GM12864 (cell line): ENCODE measurements around the gene TMTC2.

Source experiments
- DNase-seq: peaks from one replicate; pipeline ENCODE4 v3.0.0-alpha.2; 2011; ENCODE audit warnings: low read depth
- H3K4me3 ChIP-seq: 2 replicates; pipeline ENCODE4 v1.5.1; 2011; ENCODE audit warnings: mild to moderate bottlenecking, low read depth, low read length, control low read depth
- TF ChIP-seq, protein P1 (sequence below): IDR thresholded peaks from 2 replicates; pipeline ENCODE4 v1.5.1; 2011; ENCODE audit warnings: low read depth, mild to moderate bottlenecking, moderate library complexity, low read length, control low read depth, inconsistent platforms; ENCODE audit errors: missing control alignments

The TMTC2 gene

DNA sequence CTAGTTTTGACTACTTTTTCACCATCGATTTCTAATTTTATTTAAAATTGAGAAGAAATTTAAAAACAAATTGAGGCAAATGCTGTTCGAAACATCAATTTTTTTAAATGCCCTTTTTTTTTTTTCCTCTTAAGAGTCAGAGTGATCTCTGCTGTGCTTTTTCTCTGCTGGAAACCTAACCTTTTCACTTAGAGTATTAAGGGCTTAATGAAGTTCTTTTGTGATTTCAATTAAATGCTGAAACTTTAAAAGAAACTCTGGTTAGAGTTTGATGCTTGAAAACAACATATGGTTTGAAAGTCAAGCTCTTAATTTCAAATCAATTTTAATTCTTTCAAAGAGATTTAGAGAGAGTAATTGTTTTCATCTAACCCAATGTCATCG lies 171.8 kb downstream of the TMTC2 start:
- DNase-seq: no peak
- TF ChIP-seq, protein P1, sequence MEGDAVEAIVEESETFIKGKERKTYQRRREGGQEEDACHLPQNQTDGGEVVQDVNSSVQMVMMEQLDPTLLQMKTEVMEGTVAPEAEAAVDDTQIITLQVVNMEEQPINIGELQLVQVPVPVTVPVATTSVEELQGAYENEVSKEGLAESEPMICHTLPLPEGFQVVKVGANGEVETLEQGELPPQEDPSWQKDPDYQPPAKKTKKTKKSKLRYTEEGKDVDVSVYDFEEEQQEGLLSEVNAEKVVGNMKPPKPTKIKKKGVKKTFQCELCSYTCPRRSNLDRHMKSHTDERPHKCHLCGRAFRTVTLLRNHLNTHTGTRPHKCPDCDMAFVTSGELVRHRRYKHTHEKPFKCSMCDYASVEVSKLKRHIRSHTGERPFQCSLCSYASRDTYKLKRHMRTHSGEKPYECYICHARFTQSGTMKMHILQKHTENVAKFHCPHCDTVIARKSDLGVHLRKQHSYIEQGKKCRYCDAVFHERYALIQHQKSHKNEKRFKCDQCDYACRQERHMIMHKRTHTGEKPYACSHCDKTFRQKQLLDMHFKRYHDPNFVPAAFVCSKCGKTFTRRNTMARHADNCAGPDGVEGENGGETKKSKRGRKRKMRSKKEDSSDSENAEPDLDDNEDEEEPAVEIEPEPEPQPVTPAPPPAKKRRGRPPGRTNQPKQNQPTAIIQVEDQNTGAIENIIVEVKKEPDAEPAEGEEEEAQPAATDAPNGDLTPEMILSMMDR: no peak
- H3K4me3 ChIP-seq: no peak overlapping the region

- H3K4me3 ChIP-seq: no peak overlapping the region
- no peak for DNase-seq
- TF ChIP-seq, protein P1: no peak
Observed at GRCh38 chr12:82862069-82862841, 175.5 kb downstream of the TMTC2 start.

GRCh38 chr12:82862876-82863649 lies 176.4 kb downstream of the TMTC2 start:
- H3K4me3 ChIP-seq: no peak overlapping the region
- no peak for DNase-seq
- TF ChIP-seq, protein P1: no peak

DNA sequence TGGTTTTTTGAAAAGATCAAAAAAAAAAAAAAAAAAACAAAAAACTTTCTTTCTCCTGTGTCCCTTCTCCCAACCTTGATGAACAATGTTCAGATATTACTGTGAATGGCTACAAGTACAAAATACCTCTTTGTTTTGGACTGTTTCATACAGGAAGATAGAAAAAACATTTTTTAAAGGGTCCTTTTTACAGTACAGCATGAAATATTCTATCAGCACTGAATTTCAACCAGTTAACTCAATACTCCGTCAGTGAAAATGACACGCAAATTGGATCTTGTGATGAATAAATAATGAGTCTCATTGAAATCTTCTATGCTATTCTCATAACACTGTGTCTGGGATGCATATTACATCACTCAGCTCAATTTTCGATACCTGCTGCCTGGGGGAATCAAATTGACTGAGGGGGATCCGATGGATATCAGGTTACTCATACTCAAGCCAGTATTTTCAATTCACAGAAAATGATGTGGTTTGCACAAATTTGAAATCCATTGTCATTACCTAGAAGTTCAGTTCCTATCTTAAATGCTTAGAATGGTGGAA lies 179.6 kb downstream of the TMTC2 start:
- no peak for DNase-seq
- TF ChIP-seq, protein P1: no peak
- H3K4me3 ChIP-seq: no peak overlapping the region

DNA sequence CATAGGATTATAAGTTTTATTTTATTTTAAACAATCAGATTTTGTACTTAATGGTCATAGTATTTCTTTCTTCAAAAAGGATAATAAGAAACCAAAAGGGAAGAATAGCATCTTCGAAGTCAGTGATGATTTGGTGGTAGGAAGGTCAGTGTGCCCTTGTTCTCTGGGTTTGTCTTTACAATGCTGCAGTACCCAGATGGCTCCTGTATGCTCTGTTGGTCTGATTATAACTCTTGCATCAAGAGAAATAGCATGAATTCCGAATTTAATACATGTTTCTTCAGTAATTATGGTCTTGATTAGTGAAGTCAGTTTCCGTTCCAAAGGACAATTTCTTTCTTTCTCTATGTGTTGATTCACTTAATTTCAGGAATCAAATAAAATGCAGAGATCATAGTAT lies 180.2 kb downstream of the TMTC2 start:
- no peak for DNase-seq
- TF ChIP-seq, protein P1: no peak

DNA sequence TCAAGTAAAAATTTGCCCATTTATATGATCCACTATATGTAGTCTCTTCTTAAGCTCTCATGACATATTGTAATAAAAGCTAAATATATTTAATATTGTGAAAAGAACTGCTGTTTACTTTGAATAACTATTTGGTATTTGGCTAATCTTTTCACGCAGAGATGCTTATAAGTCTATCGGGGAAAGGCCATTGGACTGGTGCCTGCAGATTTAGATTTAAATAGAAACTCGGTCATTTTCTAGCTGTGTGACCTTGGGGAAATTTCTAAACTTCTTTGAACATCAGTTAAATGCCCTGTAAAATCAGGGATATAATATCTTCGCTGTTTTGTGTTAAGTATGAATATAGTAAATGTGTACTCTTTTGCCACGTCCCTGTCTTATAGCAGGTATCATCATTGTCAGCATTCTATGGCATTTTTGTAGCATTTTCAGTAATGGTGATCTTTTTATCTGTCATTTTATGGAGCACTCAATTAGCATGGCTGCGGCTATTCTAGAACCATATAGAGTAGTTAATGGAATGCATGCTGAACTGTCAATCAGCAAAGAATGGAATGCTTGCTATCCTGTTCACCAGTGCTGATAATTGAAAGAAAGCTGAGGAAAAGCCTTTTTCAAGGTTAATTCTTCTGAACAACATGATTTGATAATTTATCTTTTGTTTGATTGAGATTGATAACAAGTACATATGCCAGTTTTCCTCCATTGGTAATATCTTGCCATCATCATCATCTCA lies 181.2 kb downstream of the TMTC2 start:
- H3K4me3 ChIP-seq: no peak overlapping the region
- TF ChIP-seq, protein P1: no peak
- no peak for DNase-seq

More for the DNA sequence above, 180.2 kb downstream of the TMTC2 start:
- H3K4me3 ChIP-seq: no peak overlapping the region
